COLO668 (cell line): Measurements from ENCODE around the gene EPC2.
"Not testable (repeated sequence)": the region's sequence is repeated elsewhere in the genome, so short reads cannot be mapped to it uniquely, and the experiment has no call there.

ENCODE experiments used
- DNase-seq: peaks from one replicate; lab custom pipeline; 2025; ENCODE audit not compliant: unreplicated experiment; lab: John Stamatoyannopoulos, UW

EPC2 gene

DNA sequence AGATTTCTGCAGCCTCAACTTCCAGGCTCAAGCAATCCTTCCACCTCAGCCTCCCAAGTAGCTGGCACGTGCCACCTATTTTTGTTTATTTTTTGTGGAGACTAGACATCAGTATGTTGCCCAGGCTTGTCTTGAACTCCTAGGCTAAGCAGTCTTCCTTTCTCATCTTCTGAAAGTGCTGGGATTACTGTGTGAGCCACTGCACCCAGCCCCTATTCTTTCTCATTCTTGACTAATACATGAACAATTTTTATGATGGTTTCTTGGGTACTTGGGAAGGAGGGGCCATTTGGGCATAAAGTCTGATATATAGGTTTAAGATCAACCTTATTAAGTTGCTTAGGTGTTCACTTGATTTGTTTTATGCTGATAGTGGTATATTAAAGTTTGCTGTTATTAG, 26.2 kb downstream of the EPC2 start:
- no peak for DNase-seq

DNA sequence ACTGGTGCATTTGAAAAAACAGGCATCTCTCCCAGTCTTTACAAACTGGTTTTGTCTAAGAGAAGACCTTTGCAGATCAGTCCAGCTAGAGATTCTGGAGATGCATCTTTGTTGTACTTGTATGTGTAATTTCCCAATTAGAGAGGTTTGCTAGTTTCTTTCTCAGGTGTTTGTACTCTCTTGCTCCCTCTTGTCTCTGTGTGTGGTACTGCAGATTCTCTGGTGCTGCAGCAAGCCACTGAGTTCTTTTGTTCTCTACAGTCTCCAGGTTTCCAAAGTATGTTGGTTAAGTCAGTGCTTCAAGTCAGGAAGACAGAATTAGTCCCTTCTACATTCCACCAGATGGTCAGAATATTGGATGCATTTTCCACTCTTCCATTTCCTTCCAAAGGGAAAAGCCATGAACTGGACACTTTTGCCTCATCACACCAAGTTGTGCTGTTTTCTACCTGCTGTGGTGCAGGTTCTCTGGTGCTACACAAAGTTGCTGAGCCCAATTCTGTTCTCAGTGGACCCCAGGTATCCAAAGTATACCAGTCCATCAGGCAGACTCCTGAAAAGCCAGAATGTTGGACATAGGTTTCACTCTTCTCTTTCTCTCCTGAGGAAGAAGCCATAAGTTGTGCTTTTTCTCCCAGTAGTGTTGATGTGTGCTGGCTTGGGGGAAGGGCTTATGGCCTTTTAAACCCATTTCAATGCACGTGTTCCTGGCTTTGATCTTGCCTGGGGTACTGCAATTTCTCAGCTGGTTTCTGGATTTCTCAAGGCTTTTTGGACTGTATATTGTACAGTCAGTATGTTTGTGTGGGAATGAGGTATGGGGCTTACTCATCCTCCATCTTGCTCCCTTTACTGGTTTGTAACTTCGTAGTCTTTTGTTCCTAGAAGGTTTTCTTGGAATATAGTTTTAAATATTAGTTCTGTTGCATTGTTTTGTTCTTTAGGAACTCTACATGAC, 29.8 kb downstream of the EPC2 start:
- peak; percentile 8 for DNase-seq

DNA sequence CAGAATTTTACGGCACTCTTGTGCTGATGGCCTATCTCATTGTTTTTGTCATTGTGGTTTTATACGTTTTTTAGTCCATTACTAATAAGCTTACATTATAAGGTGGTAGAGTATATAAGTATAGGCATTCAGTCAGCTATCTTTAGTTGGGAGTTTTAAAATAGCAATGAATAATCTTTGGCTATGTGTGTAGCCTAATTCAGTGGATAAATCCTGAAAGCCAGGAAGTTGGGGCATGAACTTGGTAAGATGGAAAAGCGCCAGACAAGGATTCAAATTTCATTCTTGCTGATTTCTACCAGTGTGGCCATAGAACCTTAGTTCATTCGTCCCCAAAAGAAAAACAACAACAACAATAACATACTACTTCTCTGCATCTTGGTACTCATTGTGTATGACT, 31.2 kb downstream of the EPC2 start:
- no peak for DNase-seq

DNA sequence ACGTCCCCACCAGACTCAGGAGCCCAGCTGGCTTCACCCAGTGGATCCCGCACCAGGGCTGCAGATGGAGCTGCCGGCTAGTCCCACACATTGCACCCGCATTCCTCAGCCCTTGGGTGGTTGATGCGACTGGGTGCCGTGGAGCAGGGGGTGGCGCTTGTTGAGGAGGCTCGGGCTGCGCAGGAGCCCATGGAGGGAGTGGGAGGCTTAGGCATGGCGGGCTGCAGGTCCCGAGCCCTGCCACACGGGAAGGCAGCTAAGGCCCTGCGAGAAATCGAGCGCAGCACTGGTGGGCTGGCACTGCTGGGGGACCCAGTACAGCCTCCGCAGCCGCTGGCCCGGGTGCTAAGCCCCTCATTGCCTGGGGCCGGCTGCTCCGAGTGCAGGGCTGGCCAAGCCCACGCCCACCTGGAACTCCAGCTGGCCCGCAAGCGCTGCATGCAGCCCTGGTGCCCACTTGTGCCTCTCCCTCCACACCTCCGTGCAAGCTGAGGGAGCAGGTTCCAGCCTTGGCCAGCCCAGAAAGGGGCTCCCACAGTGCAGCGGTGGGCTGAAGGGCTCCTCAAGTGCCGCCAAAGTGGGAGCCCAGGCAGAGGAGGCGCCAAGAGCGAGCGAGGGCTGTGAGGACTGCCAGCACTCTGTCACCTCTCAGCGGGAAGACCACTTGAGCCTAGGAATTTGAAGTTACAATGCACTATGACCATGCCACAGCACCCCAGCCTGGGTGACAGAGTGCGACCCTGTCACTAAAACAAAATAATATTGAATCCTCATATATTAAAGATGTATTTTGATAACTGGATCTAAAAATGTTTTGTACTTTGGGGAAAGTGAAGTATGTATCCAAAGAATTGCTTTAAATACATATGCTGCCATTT, 34.0 kb downstream of the EPC2 start:
- not testable (repeated sequence) for DNase-seq

DNA sequence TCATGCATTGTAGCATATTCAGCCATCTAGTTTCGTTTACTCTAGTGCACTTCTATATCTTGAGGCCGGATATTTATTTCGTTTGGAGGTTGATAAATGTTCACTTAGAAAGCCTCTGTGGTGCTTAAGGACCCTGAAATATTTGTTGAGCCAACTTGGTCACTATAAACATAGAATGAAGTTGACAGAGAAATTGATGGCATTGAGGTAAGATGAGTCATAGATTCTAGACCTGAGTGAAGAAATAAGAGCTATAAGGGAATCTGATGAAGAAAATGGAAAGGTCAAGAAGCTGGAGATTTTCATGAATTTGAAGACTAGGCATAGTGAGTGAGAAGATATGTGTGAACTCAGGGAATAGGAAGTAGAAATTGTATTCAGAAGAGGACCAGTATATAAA, 35.9 kb downstream of the EPC2 start:
- DNase-seq = no peak

DNA sequence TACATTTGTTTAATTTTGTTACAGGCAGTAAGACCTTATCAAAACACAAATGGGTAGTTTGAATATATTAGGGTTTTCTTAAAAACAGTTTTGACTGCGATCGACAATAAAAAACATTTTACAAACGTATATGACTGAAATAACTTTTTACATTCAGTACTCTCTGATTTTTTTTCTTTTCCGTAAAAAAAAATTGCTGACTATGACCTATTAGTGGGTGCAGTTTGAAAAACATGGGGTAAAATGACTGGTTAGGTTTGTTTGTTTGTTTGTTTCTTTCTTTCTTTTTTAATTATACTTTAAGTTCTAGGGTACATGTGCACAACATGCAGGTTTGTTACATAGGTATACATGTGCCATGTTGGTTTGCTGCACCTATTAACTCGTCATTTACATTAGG, 36.9 kb downstream of the EPC2 start:
- DNase-seq = no peak

DNA sequence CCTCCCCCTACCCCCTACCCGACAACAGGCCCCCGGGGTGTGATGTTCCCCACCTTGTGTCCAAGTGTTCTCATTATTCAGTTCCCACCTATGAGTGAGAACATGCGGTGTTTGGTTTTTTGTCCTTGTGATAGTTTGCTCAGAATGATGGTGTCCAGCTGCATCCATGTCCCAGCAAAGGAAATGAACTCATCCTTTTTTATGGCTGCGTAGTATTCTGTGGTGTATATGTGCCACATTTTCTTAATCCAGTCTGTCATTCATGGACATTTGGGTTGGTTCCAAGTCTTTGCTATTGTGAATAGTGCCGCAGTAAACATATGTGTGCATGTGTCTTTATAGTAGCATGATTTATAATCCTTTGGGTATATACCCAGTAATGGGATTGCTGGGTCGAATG, 37.3 kb downstream of the EPC2 start:
- not testable (repeated sequence) for DNase-seq

DNA sequence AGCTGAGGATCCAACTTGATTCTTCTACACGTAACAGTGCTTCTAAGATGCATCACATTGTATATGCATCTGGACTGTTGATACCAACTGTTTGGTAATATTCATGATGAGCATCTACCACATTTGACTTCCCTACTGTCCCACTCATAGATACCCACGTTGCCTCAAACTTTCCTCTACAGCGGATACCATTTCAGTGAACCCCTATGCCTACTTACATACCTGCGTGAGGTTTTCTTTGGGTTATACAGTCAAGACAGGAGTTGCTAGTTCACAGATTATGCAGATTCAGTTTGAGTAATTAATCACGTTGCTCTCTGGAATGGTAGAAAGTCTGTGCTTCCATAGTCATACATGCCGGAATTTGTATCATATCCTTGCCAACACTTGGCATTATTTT, 40.0 kb downstream of the EPC2 start:
- DNase-seq = no peak

DNA sequence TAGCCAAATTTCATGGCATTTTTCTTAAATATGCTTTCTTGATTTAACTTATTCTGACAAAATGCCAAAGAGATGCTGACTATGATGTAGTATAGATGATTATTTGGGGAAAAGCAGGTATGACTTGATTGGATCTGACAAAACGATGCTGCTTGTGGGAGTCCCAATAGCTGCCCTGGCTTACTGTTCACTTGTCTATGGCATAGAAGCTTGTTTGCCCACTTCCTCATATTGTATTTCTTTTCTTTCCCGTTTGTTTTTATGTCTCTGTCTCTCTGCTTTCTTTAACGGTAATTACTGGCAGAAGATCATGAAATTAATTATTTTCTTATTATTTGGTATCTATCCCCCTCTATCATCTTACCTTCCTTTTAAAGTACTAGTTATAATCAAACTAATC, 43.0 kb downstream of the EPC2 start:
- no peak for DNase-seq

DNA sequence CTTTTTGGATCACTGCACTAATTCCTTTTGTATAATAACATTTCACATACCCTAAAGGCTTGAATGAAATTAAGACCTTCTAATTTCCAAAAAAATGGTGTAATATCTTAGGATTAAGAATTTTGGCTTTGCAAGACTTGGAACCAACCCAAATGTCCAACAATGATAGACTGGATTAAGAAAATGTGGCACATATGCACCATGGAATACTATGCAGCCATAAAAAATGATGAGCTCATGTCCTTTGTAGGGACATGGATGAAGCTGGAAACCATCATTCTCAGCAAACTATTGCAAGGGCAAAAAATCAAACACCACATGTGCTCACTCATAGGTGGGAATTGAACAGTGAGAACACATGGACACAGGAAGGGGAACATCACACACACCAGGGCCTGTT, 43.5 kb downstream of the EPC2 start:
- DNase-seq = not testable (repeated sequence)

DNA sequence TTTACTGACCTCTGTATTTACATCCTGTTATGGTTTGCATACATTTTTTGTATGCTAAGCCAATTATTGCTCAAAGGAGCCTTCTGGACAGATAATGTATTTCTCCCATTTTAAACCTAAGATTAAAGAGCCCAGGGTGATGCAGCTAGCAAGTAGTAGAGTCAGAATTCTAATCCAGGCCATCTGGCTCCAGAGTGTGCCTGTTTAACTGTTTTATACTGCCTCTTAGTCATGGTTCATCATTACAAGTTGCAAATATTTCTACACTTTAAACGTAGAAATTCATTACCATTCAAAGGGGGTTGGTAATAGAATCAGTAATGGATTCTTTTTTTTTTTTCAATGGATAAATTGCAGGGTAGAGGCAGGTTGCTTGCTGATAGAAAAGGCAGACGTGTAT, 52.4 kb downstream of the EPC2 start:
- no peak for DNase-seq

DNA sequence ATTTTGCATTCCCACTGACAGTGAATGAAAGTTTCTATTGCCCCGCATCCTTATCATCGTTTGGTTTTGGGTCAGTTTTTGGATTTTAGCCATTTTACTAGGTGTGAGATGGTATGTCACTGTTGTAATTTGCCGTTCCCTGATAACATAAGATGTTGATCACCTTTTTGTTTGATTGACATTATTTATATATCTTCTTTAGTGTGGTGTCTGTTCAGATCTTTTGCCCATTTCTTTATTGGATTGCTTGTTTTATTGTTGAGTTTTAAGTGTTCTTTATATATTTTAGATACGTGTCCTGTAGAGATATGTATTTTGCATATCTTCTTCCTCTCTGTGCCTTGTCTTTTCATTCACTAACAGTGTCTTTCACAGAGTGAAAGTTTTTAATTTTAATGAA, 55.3 kb downstream of the EPC2 start:
- DNase-seq = no peak

DNA sequence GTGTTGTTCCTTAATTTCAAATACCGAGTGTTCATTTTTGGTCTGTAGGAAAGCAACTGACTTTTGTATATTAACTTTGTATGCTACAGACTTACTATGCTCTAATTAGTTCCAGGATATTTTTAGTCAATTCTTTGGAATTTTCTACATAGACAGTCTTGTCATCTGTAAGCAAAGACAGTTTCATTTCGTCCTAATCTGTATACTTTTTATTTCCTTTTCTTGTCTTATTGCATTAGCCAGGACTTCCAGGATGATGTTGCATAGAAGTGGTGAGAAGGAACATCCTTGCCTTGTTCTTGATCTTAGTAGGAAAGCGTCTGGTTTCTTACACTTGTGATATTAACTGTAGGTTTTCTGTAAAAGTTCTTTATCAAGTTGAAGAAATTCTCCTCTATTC, 56.5 kb downstream of the EPC2 start:
- DNase-seq = no peak

DNA sequence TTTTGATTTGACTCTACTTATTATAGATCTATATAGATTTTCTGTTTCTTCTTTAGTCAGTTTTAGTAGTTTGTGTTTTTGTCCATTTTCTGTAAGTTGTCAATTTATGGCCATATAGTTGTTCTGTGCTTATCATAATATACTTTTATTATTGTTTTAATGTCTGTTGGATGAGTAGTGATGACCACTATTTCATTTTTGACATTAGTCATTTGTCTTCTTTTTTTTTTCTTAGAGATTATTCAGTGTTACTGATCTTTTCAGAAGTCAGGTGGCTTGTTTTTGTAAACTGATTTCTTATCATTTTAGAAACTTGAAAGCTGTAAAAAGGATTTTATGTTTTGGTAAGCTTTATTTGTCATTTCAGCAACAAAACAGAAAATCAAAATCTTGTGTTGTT, 57.3 kb downstream of the EPC2 start:
- no peak for DNase-seq

DNA sequence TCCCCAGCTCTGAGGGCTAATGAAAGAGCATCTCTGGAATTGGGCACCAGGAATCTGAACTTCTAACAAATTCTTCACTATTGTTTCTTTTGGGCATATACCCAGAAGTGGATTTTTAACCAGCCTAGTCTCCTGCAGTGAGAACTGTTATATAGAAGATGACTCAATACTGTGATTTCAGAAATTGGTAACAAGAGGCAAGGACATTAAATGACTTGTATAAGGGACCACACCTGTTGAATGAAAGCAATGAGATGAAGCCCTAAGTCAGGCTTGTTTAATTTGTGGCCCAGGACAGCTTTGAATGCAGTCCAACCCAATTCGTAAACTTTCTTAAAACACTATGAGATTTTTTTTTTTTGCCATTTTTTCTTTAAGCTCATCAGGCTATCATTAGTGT, 57.9 kb downstream of the EPC2 start:
- DNase-seq = no peak

DNA sequence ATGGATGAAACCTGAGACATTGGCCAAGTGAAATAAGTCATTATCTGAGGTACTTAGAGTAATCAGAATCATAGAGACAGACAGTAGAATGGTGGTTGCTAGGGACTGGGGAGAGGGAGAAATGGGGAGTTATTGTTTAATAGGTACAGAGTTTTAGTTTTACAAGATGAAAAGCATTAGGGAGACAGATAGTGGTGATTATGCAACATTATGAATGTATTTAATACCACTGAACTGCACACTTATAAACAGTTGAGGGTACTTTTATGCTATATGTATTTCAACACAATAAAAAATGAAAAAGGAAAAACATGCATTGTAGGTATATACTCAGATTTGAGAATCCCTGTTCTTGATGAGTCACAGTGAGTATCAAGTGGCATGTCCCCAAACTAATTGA, 59.7 kb downstream of the EPC2 start:
- no peak for DNase-seq

DNA sequence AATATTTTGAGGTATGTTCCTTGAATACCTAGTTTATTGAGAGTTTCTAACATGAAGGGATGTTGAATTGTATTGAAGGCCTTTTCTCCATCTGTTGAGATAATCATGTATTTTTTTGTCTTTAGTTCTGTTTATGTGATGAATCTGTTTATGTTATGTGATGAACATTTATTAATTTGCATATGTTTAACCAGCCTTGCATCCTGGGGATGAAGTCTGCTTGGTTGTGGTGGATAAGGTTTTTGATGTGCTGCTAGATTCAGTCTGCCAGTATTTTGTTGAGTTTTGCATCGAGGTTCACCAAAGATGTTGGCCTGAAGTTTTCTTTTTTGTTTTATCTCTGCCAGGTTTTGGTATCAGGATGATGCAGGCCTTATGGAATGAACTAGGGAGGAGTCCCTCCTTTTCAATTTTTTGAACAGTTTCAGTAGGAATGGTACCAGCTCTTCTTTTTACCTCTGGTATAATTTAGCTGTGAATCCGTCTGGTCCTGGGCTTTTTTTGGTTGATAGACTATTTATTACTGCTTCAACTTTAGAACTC, 71.9 kb downstream of the EPC2 start:
- no peak for DNase-seq

DNA sequence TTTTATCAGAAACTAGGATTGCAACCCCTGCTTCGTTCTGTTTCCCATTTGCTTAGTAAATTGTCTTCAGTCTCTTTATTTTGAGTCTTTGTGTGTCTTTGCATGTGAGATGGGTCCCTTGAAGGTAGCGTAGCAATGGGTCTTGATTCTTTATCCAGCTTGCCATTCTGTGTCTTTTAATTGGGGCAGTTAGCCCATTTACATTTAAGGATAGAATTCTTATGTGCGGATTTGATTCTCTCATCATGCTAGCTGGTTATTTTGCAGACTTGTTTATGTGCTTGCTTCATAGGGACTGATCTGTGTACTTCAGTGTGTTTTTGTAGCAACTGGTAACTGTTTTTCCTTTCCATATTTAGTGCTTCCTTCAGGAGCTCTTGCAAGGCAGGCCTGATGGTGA, 73.5 kb downstream of the EPC2 start:
- no peak for DNase-seq

DNA sequence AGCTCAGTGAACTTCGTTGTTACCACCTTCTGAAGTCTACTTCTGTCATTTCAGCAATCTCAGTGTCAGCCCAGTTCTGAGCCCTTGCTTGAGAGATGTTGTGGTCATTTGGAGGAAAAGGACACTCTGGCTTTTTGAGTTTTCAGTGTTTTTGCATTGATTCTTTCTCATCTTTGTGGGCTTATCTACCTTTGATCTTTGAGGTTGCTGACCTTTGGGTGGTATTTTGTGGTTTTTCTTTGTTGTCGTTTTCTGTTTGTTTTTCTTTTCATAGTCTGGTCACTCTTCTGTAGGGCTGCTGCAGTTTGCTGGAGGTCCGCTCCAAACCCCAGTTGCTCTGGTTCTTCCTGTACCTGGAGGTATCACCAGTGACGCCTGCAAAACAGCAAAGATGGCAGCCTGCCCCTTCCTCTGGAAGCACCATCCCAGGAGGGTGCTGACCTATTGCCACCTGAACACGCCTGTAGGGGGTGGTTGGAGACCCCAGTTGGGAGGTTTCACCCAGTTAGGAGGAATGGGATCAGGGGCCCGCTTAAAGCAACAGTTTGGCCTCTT, 74.7 kb downstream of the EPC2 start:
- DNase-seq = no peak

DNA sequence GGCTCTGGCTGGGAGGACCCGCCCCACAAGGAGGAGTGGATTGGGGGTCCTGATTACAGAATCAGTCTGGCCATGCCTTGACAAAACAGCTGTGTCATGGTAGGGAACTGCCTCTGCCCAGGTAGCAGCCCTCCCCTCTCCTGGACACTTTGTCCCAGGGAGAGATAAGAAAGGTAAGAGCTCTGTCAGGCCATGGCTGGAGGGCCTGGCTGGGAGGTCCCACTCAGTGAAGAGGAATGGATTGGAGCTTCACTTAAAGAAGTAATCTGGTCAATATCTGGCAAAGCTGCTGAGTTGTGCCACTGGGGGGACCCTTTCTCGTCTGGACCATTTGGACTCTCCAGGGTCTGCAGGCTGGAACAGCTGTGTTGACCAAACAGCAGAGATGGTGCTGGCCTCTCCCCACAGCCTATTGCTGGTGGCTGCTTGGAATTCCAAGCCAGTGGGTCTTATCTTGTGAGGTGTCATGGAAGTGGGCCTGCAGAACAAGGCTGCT, 75.4 kb downstream of the EPC2 start:
- no peak for DNase-seq

DNA sequence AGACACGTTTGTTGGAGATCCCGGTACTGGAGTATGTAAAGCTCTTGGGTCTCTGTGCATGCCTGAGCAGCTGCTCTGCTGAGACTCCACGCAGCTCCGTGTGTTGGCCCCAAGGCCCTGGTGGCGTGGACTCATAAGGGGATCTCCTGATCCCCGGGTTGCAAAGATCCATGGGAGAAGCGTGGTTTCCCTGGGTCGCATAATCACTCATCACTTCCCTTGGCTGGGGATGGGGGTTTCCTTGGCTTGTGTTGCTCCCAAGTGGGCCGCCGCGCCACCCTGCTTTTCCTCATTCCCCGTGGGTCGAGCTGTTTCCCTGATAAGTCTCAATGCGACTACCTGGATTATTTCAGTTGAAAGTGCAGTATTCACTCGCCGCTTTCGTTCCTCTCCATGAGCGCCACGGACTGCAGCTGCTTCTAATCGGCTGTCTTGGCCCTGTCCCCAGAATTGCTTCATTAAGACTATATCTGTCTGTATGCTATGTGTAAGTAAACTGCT, 76.0 kb downstream of the EPC2 start:
- no peak for DNase-seq
